Activated CD8-positive, alpha-beta memory T cell treated with anti-CD3 and anti-CD28 coated beads, Interleukin-2, amount 50 U/mL, for 4 hours (primary cell): Measurements from ENCODE around the gene LLGL2.

Experiments
- DNase-seq: peaks from one replicate; pipeline ENCODE4 v3.0.0-alpha.2; 2020

LLGL2 gene

DNA sequence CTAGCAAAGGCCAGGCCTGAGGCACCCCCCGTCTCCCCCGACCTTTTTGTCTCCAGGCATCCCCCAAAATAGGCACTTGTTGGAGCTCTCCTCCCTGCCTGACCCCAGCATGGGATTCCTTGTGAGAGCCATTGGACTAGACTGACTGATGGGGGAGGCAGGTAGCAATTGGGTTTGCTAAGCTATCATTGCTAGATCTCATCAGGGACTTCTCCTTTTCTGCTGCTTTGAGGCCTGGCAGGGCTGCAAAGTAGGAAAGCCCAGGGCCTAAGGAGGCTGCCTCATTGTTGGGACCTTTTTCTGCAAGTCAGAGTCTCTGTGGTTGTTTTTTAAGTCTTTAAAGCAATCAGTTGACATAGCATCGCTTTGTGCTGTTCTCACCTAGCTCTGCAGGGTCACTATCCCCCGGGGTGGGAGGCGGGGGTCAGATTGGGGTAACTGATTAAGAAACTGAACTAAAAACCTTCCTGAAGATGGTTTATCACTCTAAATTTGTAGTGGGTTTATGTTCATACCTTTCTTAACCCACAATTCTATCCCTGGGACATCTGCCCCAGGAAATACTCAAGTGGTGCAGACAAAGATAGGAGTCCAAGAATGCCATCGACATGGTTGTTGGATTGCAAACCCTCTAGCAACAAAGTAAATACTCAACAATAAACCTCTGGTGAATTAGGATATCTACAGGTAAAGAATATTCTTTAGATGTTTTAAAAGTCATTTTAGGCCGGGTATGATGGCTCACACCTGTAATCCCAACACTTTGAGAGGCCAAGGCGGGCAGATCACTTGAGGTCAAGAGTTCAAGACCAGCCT is 28.0 kb downstream of the LLGL2 start:
- DNase-seq: no peak

DNA sequence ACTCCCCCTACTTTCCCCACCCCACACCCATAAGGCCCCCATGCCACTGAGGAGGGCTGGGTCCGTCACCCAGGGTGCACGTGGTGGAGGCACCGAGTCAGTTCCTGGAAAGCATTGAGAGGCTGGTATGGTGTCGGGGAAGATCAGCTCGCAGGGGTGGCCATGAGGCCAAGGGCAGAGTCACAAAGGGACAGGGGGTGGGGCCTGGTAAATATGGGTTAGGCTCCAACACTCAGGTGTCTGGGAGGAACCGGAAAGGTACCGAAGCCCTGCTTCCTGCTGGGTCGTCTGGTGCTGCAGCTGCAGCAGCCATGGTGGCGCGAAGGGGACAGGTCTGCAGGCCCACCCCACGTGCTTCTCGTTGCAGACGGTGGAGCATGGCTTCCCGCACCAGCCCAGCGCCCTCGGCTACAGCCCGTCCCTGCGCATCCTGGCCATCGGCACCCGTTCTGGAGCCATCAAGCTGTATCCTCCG is 30.2 kb downstream of the LLGL2 start:
- DNase-seq: no peak

DNA sequence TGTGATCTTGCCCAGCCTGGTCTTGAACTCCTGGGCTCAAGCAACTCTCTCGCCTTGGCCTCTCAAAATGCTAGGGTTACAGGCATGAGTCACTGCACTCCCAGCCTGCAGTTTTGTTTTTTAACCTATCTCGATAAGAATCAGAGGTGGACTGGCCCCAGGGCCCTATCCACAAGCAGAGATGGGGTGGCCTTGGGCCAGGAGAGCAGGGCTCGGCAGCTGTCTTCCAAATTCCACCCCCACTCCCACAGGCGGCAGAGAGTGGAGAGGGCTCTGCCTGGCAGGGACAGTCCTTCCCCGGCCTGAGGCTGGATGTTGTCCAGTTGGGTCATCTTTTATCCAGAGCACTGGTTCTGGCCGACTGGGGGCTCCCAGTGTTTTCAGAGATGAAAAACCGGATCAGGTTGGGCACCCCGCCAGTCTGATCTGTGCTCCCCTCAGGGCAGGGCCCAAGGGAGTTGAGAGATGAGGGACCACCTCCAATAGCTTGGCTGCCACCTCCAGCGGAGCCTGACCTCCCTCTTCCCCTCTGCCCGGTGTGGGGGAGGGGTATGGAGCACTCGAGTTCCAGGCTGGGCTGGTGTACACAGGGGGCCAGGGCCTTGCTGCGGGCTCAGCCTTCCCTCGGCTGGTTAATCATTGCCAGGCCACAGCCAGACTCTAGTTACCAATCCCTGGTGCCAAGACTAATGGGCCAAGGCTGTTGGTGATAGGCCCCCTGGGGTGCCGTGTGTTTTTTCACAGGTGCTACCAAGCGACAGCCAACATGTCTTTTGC is 31.8 kb downstream of the LLGL2 start:
- no peak for DNase-seq

DNA sequence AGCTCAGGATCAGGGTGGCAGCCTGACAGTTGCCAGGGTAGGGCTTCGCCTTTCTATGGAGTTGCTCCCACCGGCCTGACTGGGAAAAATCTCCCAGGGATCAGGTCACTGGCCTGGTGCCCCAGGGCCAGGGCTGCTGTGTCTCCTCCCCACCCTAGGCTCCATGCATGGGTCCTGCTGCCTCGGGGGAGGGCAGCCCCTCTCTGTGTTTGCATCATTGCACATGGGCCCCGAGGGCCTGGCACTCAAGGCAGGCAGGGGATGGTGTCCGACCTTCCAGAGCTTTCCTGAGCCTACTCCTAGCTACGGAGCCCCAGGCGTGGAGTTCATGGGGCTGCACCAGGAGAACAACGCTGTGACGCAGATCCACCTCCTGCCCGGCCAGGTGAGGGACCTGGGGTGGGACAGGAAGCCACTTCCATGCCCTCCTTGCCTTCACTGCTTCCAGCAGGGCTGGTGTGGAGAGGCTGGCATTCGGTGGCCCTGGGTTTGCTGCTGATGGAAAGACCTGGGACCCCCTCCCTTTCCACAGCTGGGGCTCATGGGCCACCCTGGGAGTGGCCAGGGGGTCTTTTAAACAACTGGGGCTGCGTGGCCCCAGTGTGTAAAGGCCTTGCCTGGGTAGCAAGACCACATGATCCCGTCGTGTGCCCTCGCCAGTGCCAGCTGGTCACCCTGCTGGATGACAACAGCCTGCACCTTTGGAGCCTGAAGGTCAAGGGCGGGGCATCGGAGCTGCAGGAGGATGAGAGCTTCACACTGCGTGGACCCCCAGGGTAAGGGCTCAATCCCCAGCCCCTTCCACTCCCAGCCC is 32.6 kb downstream of the LLGL2 start:
- DNase-seq: no peak

DNA sequence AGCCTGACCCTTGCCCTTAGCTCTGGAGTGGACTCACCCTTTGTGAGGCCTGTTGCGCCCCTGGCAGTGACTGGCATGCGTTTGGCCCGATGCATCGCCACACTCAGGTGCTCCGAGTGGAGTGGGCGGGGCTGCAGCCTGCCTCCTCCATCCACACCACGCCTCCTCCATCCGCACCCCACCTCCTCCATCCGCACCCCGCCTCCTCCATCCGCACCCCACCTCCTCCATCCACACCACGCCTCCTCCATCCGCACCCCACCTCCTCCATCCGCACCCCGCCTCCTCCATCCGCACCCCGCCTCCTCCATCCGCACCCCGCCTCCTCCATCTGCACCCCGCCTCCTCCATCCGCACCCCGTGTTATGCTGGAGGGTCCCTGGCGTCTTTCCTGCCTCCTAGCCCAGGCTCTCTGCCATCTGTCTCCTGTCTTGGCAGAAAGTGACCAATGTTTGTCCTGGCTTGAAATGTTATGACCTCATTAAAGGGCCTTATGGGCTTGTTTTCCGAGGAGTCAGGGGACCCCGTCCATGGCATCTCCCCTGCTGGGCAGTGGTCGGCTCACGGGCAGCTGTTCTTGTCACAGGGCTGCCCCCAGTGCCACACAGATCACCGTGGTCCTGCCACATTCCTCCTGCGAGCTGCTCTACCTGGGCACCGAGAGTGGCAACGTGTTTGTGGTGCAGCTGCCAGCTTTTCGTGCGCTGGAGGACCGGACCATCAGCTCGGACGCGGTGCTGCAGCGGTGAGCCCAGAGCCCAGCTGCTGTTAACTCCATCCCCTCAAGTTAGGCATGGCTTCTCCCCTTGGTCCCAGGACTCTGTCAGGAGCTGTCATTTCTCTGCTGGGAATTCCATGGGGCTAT is 33.4 kb downstream of the LLGL2 start:
- no peak for DNase-seq

DNA sequence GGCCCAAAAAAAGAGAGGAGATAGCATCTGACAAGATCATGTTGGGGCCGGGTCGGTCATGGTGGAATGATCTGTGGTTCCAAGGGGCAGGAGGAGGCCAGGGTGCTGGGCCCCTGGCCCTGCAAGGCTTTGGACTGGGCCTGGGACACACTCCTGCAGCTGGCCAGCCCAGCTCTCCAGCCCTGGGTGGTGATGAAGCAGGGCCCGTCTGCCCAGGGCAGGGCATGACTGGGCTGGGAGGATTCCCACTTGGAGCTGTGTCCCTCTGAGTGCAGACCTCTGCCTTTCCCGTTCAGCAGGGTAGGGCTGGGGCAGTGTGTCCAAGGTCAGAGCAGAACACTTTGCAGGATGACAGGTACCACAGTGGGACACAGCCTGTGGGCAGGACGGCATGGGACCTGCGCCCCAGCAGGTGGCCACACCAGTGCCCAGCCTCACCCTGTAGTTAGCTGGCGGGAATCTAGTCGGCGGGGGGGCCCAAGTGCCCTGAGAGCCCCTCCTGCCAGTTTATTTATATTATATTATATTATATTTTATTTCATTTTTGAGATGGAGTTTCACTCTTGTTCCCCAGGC is 34.5 kb downstream of the LLGL2 start:
- DNase-seq: no peak

DNA sequence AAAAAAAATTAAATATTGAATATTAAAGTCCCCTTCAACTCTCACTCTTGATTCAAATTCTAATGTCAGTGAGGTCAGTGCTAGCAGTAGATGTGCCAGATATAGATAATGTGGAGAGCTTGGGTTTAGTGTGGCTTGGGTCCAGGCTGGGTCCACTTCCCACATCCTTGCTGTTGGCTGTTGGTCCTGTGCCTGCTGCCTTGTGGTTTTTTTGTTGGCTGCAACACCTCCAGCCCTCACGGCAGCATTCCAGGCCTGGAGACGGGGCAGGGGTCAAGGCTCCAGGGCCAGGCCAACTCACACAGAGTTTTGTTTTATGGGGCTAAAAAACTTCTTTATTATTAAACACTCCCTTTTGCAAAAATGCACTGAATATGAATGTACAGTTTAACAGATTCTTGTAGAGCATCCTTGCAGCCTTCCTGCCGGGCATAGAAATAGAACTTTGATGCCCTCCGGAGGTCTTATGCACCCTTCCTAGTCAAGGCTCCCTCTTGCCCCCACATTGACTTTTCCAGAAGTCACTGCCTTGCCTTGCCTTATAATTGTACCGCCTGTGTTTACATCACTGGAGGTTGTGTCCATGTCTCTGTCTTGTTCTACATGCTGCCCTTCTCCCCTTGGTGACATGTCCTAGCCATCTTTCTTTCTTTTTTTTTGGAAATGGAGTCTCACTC is 36.6 kb downstream of the LLGL2 start:
- DNase-seq: no peak

DNA sequence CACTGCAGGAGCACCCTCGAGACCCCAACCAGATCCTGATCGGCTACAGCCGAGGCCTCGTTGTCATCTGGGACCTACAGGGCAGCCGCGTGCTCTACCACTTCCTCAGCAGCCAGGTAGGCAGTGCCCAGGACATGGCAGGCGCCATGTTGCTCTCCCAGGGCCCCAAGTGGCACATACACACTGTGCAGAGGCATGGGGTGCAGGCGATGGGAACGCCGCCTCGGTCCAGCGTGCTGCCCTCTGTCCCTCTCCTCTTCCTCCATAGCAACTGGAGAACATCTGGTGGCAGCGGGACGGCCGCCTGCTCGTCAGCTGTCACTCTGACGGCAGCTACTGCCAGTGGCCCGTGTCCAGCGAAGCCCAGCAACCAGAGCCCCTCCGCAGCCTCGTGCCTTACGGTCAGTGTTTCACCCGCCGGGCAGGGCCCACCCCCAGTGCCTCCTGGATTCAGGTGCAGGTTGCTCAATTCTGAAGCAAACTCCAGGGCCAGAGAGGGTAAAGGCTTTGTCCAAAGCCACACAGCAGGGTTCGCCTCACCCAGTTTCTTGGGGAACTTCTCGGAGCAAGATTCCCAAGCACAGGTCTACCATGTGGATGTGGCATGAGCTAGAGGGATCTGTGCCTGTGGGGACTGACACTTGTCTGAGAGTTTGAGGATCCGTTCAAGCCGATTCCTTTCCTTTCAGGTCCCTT is 37.7 kb downstream of the LLGL2 start:
- no peak for DNase-seq

DNA sequence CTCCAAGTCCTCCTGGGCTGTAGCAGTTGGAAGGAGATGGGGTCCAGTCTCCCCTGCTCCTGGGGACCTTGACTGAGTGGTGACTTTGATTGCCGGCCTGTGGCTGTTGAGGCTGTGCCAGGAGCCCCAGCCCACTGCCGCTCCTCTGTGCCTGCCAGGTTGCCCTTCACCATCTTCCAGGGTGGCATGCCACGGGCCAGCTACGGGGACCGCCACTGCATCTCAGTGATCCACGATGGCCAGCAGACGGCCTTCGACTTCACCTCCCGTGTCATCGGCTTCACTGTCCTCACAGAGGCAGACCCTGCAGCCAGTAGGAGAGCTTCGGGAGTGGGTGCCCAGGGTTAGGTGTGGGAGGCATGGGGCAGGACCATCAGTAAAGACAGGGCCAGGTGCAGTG is 38.7 kb downstream of the LLGL2 start:
- no peak for DNase-seq

DNA sequence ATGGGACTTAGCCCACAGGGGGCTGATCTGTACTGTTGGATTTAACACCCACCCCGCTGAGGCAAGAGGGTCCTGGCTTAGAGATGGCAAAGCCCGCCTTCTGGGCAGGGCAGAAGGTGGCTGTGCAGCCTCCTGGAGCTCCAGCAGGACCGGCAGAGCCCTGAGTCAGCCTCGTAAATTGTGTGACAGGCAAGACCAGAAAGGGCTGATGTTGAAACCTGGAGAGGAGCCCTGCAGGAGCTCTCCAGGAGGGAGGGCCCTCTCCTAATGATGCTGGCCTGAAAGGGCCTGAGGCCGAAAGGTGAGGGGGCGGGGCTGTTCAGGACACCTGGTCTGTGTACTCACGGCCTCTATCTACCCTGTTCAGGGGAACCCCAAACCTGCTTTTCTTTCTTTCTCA is 39.6 kb downstream of the LLGL2 start:
- no peak for DNase-seq

DNA sequence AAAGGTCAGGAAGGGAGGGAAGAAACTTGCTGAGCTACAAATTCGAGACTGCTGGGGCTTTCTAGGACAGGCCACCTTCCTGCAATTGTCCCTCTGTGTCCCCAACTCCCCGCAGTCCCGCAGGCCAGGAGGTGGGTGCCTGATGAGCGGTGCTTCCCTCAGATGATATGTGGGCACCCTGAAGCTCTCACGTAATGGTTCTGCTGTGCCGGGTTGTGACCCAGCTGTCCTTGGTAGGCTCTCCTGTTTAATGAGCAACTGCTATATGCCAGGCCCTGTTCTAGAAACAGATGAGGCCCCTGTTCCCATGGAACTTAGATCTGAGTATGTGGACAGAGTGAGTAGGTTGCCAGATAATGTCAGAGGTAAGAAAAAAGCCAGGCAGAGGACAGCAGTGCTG is 40.1 kb downstream of the LLGL2 start:
- no peak for DNase-seq

DNA sequence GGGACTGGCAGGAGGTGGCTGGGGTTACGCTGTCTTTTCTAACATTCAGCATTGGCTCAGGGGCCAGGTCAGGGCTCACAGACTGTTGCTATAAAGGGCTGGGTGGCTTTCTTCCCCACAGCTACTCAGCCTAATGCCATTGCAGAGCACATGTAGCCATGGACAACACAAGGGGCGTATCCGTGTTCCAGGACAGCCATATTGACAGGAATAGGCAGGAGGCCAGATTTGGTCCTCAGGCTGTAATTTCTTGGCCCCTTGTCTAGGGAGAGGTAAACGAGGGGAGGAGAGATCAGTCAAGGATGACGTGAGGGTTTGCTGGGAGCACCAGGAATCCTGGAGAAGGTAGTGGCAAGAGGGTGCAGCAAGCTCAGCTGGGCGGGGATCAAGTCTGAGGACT is 40.9 kb downstream of the LLGL2 start:
- no peak for DNase-seq

DNA sequence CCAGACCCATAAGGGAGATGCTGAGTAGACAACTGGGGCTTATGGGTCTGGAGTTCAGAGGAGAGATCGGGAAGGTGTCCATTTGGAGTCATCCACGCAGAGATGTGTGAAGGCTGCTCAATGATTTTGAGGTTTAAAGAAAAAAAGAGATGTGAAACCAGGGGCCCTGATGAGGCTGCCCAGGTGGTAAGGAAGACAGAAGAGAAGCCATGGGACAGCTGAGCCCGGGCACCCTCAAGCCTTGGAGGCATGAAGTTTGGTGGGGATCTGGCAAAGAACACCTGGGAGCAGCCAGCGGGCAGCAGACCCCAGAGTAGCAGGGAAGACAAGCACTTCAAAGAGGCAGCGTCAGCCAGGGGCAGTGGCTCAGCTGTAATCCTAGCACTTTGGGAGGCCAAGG is 41.3 kb downstream of the LLGL2 start:
- DNase-seq: no peak

DNA sequence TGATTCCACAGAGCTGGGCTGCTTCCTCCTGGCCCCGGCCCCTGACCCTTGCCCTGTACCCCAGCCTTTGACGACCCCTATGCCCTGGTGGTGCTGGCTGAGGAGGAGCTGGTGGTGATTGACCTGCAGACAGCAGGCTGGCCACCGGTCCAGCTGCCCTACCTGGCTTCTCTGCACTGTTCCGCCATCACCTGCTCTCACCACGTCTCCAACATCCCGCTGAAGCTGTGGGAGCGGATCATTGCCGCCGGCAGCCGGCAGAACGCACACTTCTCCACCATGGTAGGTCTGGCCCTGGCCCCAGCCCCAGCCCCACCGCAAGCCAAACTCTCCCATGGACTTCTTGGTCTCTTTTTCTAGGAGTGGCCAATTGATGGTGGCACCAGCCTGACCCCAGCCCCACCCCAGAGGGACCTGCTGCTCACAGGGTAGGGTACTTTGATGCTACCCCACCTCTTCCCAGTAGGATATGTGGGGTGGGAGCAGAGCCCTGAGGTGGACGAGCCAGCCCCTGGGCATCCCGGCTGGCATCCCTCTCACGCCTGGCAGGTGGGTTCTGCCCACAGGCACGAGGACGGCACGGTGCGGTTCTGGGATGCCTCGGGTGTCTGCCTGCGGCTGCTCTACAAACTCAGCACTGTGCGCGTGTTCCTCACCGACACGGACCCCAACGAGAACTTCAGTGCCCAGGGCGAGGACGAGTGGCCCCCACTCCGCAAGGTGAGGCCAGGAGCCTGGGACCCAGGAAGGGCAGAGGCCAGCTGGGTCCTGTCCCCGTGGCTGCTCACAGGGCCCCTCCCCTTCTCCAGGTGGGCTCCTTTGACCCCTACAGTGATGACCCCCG is 43.1 kb downstream of the LLGL2 start:
- no peak for DNase-seq

DNA sequence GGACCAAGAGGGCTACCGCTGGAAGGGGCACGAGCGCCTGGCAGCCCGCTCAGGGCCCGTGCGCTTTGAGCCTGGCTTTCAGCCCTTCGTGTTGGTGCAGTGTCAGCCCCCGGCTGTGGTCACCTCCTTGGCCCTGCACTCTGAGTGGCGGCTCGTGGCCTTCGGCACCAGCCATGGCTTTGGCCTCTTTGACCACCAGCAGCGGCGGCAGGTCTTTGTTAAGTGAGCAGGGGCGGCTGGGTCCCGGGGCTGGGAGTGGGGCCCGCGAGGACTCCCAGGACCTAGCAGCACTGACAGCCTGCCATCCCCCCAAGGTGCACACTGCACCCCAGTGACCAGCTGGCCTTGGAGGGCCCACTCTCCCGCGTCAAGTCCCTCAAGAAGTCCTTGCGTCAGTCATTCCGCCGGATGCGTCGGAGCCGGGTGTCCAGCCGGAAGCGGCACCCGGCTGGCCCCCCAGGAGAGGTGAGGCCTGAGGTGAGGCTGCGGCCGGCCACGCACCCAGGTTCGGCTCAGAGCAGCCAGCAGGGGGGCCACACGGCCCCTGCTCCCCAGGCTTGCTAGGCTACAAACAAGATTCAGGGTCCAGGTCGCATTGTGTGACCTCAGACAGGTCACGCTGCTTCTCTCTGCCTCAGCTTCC is 44.7 kb downstream of the LLGL2 start:
- no peak for DNase-seq

DNA sequence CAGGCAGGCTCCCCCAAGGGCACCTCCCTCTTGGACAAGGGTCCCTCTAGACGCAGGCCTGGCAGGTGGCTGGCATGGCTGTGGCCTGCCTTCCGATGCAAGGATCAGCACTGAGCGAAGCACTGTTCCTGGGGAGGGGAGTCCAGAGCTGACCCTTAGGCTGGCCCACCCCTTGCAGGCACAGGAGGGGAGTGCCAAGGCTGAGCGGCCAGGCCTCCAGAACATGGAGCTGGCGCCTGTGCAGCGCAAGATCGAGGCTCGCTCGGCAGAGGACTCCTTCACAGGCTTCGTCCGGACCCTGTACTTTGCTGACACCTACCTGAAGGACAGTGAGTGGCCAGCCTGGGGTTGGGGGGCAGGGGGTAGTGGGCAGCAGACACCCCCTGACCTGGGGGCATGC is 45.3 kb downstream of the LLGL2 start:
- DNase-seq: no peak

DNA sequence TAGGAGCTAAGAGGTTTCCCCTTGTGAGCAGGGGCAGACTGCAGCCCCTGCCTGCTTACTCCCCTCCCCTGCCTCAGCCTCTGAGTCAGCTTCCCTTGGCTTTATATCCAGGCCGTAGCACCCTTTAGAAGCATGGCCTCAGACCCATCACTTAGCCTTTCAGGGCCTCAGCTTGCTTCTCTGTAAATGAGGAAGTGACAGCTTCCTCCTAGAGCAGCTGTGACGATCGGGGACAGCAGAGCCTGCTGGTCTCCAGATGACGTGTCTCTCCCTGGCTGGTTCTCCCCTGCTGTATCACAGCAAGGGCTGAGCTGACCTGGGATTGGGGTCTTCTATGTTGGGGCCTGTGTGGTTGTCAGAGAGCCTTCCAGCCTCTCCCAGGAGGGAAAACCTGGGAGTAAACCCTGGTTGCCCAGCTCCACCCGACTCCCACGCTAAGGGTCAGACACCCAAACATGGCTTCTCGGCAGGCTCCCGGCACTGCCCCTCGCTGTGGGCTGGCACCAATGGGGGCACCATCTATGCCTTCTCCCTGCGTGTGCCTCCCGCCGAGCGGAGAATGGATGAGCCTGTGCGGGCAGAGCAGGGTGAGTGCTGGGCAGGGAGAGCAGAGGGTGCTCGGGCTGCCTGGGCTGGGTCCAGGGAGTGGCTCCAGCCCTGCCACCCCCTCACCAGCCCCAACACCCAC is 45.8 kb downstream of the LLGL2 start:
- no peak for DNase-seq

DNA sequence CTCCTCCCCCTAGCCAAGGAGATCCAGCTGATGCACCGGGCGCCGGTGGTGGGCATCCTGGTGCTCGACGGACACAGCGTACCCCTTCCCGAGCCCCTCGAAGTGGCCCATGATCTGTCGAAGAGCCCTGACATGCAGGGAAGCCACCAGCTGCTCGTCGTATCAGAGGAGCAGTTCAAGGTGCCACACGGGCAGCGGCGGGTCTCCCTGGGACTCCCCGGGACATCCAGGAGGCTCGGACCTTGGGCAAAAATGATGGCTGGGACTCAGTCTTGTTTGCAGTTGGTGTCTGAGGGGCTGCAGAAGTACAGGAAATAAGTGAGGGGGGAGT is 46.4 kb downstream of the LLGL2 start:
- DNase-seq: no peak
